Upper lobe of left lung (tissue), 4 donors: Measurements from ENCODE around the gene FRG2B.
"Not testable (repeated sequence)": the region's sequence is repeated elsewhere in the genome, so short reads cannot be mapped to it uniquely, and the experiment has no call there.

Experiments
- CTCF ChIP-seq, 6 experiments: fragments of 450-650 bp in 4 of 6; fragments of 200-600 bp in 2 of 6; sonication (generic) in 2 of 6; IDR thresholded peaks; one replicate each; pipeline ENCODE4 v1.5.1; 2016 to 2019; ENCODE audit warnings: antibody characterized with exemption in 6 of 6
- EP300 ChIP-seq, 4 donors: sonication (generic); formaldehyde crosslinking; IDR thresholded peaks; one replicate each; pipeline ENCODE4 v1.5.1; 2017; ENCODE audit warnings: antibody characterized with exemption in 4 of 4, control low read depth in 2 of 4

GRCh38 chr10:133667446-133667845, 40.9 kb upstream of the FRG2B start:
- TF ChIP-seq EP300, CTCF (IDR thresholded peaks at IDR 0.05): not testable (repeated sequence)
